Activated CD8-positive, alpha-beta memory T cell treated with anti-CD3 and anti-CD28 coated beads for 4 hours (primary cell): ENCODE results near the gene CT45A3.
"Not testable (repeated sequence)": the region's sequence is repeated elsewhere in the genome, so short reads cannot be mapped to it uniquely, and the experiment has no call there.

Experiments used
- DNase-seq, 2 donors: peaks; one replicate each; pipeline ENCODE4 v3.0.0-alpha.2; 2020; ENCODE audit warnings: low read depth in 2 of 2

Gene CT45A3

DNA sequence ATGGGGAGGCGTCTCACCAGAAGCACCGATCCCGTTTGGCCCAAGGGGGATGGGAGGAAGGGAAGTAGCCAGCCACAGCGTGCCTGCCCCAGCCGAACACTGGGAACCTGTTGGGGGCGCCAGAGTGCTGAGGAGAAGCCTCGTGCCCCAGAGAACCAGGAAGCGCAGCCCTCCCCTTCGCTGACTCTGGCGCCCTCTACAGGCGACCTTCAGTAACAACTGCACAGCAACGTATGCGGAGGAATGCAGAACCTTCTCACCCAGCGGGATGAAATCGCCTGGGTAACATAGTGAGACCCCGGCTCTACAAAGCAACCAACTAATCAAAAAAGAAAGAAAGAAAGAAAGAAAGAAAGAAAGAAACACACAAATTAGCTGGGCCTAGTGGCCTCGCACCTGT is at the start of gene CT45A3:
Gene CT45A3, minus strand, starts transcription at position 101 of the 400 bp plus-strand sequence. CDS start 3,747 bp downstream, outside the sequence.
- not testable (repeated sequence) for DNase-seq

GRCh38 chrX:135802687-135803086 is 34.7 kb upstream of the CT45A3 start, which contains the start of gene CT45A6:
TSS of gene CT45A6 (minus strand) at chrX:135802787. CDS start at chrX:135798993, 3,794 bp downstream.
- not testable (repeated sequence) for DNase-seq

- DNase-seq: not testable (repeated sequence)
Measured at GRCh38 chrX:135785403-135785802, 17.4 kb upstream of the CT45A3 start, which contains the start of gene CT45A5. TSS of gene CT45A5 (minus strand) at chrX:135785503. CDS start at chrX:135781729, 3,774 bp downstream.

GRCh38 chrX:135744739-135745138 is 23.3 kb downstream of the CT45A3 start:
- DNase-seq: not testable (repeated sequence)

DNA sequence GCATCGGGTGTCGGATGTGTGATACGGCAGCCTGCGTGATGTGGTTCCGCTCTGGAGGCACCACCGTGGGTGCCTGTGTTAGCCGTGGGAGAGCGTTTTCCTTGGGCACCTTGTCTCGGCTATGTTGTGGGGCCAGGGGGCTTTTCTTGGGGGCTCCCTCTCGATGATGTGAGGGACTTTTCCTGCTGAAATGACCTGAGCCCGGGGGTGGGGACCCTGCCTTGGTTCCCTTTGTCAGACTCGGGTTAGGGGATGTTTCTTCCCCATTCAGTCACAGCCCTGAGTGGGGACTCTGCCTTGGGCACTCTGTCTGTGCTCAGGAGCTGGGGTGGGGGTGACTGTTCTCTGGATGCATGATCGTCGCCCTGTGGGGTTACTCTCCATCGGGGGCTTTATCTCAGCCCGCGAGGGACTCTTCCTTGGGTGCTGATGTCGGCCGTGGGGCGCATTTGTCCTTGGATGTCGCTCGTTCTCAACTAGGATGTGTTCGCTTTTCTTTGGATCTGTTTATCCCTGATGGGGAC is 26.7 kb downstream of the CT45A3 start:
- no peak for DNase-seq

GRCh38 chrX:135740681-135741149 is 27.3 kb downstream of the CT45A3 start:
- DNase-seq: no peak

DNA sequence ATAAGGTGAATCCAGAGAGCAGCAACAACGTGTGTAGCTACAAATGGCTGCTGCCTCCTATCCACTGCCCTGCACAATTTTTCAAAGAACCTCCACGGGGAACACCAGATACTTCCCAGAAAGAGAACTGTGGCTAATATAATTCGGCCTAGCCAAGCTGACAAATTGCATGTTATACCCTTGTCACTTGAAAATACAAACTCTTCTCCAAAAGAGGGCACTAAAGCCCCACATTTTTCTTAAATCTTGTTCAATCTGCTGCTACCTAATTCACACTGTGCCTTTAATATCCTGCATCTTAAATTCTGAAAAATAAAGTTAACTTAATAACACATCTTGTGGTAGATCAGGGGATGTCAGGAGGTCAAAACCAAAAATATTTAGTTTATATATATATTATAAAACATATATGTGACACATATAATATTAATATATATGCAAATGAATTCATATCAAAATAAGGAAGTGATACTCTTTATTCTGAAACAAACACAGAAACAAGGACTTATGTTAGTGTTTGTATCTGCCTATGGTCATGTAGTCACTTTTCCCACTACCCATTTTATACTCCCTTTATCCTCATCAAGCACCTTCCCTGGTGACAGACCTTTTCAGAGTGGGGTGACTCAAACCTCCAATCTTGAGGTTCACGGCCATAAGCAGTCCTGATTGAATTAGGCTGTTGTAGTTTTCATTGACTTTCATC is 30.5 kb downstream of the CT45A3 start:
- no peak for DNase-seq

- not testable (repeated sequence) for DNase-seq
Measured at GRCh38 chrX:135734666-135735065, 33.3 kb downstream of the CT45A3 start.

DNA sequence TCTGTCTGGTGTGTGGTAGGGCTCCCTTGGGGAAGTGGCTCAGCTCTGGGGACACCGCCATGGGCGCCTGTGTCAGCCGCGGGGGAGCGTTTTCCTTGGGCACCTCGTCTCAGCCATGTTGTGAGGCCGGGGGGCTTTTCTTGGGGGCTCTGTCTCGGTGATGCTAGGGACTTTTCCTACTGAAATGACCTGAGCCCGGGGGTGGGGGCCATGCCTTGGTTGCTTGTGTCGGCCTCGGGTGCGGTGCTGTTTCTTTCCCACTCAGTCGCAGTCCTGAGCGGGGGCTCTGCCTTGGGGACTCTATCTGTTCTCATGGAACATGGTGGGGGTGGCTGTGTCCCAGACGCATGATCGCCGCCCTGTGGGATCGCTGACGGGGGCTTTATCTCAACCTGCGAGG is 54.2 kb downstream of the CT45A3 start:
- DNase-seq: no peak

DNA sequence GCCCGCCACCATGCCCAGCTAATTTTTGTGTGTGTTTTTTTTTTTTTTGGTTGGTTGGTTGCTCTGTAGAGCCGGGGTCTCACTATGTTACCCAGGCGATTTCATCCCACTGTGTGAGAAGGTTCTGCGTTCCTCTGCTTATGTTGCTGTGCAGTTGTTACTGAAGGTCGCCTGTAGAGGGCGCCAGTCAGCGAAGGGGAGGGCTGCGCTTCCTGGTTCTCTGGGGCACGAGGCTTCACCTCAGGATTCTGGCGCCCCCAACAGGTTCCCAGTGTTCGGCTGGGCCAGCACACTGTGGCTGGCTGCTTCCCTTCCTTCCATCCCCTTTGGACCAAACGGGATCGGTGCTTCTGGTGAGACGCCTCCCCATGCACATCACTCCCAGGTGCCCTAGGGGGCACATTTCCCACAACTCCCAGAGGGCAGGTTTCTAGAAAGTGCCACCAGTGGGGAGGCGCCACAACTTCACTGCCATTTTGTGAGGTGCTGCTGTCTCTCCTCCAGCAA is 54.8 kb downstream of the CT45A3 start, which contains the start of gene CT45A1:
Gene CT45A1, plus strand, starts transcription at position 457 of the 507 bp plus-strand sequence. CDS start 5,302 bp downstream, outside the sequence.
- DNase-seq: not testable (repeated sequence)
